NCI-H1105 (cell line): ENCODE results near the gene FZD4.
A peak's percentile ranks its signal among the peaks of the same experiment; 100 is the strongest.
"Not testable (repeated sequence)": the region's sequence is repeated elsewhere in the genome, so short reads cannot be mapped to it uniquely, and the experiment has no call there.

Experiments
- DNase-seq: peaks from one replicate; lab custom pipeline; 2025; lab: John Stamatoyannopoulos, UW

Gene FZD4

GRCh38 chr11:86955361-86956120 lies at the start of gene FZD4:
Gene FZD4, minus strand, starts transcription at chr11:86955395. Its CDS starts 310 bp downstream, at chr11:86955085.
- peak; percentile 84 for DNase-seq

- not testable (repeated sequence) for DNase-seq
Observed at GRCh38 chr11:87004281-87004680, 49.1 kb upstream of the FZD4 start.

GRCh38 chr11:87002918-87003317 lies 47.7 kb upstream of the FZD4 start:
- DNase-seq, result no peak

- no peak for DNase-seq
Observed at GRCh38 chr11:86999859-87000753, 44.9 kb upstream of the FZD4 start.

- no peak for DNase-seq
Observed at GRCh38 chr11:86999388-86999787, 44.2 kb upstream of the FZD4 start.

GRCh38 chr11:86996953-86997570 lies 41.9 kb upstream of the FZD4 start:
- DNase-seq, result no peak

- no peak for DNase-seq
Observed at GRCh38 chr11:86993031-86993430, 37.8 kb upstream of the FZD4 start.

- DNase-seq, result not testable (repeated sequence)
Observed at GRCh38 chr11:86992340-86992739, 37.1 kb upstream of the FZD4 start.

GRCh38 chr11:86991341-86991740 lies 36.1 kb upstream of the FZD4 start:
- DNase-seq, result no peak

GRCh38 chr11:86990515-86990914 lies 35.3 kb upstream of the FZD4 start:
- DNase-seq, result no peak

- no peak for DNase-seq
Observed at GRCh38 chr11:86990031-86990430, 34.8 kb upstream of the FZD4 start.

- peak; percentile 19 for DNase-seq
Observed at GRCh38 chr11:86988351-86988881, 33.2 kb upstream of the FZD4 start.

- DNase-seq, result no peak
Observed at GRCh38 chr11:86987679-86988078, 32.5 kb upstream of the FZD4 start.

GRCh38 chr11:86984701-86985100 lies 29.5 kb upstream of the FZD4 start:
- DNase-seq, result no peak

- no peak for DNase-seq
Observed at GRCh38 chr11:86983021-86983488, 27.9 kb upstream of the FZD4 start.

GRCh38 chr11:86981777-86982540 lies 26.8 kb upstream of the FZD4 start:
- DNase-seq, result no peak

- DNase-seq, result no peak
Observed at GRCh38 chr11:86980086-86980796, 25.0 kb upstream of the FZD4 start.

- DNase-seq, result peak; percentile 15
Observed at GRCh38 chr11:86978756-86979608, 23.8 kb upstream of the FZD4 start.

GRCh38 chr11:86978247-86978646 lies 23.1 kb upstream of the FZD4 start:
- DNase-seq, result no peak
